Stimulated activated CD4-positive, alpha-beta T cell treated with anti-CD3 and anti-CD28 coated beads, Interleukin-2, amount 100 ng/mL, for 24 hours (primary cell): Measurements from ENCODE around the gene ZFYVE9.
"Not testable (repeated sequence)": the region's sequence is repeated elsewhere in the genome, so short reads cannot be mapped to it uniquely, and the experiment has no call there.

ENCODE experiments used
- DNase-seq, 2 donors: peaks; one replicate each; pipeline ENCODE4 v3.0.0-alpha.2; 2020

The ZFYVE9 gene, protein sequence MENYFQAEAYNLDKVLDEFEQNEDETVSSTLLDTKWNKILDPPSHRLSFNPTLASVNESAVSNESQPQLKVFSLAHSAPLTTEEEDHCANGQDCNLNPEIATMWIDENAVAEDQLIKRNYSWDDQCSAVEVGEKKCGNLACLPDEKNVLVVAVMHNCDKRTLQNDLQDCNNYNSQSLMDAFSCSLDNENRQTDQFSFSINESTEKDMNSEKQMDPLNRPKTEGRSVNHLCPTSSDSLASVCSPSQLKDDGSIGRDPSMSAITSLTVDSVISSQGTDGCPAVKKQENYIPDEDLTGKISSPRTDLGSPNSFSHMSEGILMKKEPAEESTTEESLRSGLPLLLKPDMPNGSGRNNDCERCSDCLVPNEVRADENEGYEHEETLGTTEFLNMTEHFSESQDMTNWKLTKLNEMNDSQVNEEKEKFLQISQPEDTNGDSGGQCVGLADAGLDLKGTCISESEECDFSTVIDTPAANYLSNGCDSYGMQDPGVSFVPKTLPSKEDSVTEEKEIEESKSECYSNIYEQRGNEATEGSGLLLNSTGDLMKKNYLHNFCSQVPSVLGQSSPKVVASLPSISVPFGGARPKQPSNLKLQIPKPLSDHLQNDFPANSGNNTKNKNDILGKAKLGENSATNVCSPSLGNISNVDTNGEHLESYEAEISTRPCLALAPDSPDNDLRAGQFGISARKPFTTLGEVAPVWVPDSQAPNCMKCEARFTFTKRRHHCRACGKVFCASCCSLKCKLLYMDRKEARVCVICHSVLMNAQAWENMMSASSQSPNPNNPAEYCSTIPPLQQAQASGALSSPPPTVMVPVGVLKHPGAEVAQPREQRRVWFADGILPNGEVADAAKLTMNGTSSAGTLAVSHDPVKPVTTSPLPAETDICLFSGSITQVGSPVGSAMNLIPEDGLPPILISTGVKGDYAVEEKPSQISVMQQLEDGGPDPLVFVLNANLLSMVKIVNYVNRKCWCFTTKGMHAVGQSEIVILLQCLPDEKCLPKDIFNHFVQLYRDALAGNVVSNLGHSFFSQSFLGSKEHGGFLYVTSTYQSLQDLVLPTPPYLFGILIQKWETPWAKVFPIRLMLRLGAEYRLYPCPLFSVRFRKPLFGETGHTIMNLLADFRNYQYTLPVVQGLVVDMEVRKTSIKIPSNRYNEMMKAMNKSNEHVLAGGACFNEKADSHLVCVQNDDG (N-terminal part only)

GRCh38 chr1:52141513-52142219 lies at the start of gene ZFYVE9:
Gene ZFYVE9, plus strand, starts transcription at chr1:52142089. Its CDS starts 91,118 bp downstream, at chr1:52233207.
- peak; percentile 74 to 78 for DNase-seq

DNA sequence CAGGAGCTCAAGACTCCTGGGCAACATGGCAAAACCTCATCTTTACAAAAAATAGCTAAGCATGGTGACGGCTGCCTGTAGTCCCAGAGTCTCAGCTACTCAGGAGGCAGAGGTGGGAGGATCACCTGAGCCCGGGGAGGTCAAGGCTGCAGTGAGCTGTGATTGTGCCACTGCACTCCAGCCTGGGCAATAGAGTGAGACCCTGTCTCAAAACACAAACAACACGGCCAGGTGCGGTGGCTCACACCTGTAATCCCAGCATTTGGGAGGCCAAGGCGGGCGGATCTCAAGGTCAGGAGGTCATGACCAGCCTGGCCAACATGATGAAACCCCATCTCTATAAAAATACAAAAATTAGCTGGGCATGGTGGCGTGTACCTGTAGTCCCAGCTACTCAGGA lies 47.6 kb upstream of the ZFYVE9 start:
- DNase-seq, result not testable (repeated sequence)

DNA sequence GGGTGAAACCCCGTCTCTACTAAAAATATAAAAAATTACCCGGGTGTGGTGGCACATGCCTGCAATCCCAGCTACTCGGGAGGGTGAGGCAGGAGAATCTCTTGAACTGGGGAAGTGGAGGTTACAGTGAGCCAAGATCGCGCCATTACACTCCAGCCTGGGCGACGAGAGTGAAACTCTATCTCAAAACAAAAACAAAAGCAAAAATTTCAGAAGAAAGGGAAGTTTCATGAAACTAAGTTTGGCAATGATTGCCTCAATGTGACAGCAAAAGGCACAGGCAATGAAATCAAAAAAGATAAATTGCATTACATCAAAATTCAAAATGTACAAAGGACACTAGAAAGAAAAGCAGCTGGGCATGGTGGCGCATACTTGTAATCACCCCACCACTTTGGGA lies 45.7 kb upstream of the ZFYVE9 start:
- DNase-seq, result no peak

DNA sequence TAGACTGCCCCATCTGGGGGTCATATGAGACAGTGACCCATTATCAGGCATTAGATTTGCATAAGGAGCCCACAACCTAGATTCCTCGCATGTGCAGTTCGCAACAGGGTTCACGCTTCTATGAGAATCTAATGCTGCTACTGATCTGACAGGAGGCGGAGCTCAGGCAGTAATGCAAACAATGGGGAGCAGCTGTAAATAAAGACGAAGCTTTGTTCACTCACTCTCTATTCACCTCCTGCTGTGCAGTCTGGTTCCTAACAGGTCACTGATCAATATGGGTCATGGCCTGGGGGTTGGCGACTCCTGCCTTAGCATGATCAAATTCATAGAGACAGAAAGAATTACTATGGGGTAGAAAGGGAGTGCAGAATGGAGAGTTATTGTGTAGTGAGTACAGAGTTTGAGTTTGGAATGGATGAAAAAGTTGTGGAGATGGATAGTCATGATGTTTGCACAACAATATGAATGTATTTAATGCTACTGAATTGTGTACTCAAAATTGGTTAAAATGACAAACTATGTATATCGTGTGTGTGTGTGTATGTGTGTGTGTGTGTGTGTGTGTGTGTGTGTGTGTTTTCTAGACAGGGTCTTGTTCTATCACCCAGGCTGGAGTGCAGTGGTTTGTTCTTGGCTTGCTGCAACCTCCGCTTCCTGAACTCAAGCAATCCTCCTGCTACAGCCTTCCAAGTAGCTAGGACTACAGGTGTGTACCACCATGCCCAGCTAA lies 43.6 kb upstream of the ZFYVE9 start:
- no peak for DNase-seq

GRCh38 chr1:52102336-52103013 lies 39.4 kb upstream of the ZFYVE9 start:
- no peak for DNase-seq

DNA sequence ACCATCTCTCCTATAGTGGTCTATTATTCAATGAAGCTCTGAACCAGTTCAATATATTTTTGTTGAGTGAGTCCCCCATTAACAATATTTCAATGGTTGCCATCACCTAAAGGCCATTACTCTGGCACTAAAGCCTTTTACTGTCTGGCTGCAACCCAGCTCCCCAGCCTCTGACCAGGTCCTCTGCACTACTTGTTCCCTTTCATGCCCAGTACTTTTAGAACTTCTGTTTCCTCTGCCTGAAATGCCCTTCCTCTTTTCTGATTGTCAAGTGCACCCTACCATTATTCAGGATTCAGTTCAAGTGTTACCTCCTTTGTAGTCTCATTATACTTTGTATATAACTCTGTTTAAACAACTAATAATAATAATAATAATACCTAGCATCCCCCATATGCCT lies 30.4 kb upstream of the ZFYVE9 start:
- DNase-seq, result no peak

- no peak for DNase-seq
Observed at GRCh38 chr1:52112489-52112888, 29.4 kb upstream of the ZFYVE9 start.

GRCh38 chr1:52119301-52120079 lies 22.4 kb upstream of the ZFYVE9 start:
- DNase-seq, result no peak

- no peak for DNase-seq
Observed at GRCh38 chr1:52122384-52122783, 19.5 kb upstream of the ZFYVE9 start.

- no peak for DNase-seq
Observed at GRCh38 chr1:52123622-52124021, 18.3 kb upstream of the ZFYVE9 start.

DNA sequence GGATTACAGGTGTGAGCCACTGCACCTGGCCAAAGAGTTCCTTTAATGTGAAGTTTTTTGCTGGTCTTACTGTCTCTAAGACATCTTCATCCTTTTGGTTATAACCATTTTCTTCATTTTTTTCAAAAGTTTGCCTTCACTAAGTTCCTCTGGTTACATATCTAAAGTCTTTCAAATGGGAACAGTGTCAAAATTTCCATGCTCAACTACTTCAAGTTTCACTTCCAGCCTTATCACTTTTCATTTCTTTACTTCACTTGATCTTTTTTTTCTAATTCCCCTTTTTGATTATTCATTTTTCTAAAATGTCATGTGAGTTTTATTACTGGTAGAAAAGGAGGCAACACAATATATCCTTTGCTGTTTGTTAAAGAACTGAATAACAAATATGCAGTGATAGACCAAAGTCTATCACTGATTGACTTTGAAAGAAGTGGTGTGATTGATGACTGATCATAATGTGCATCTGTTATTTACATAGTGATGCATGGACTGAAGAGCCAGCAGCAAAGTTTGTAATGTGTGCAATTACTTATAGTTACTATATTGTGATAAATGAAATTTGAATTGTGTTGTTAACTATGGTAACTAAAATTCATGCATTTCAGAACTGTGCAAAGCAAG lies 16.0 kb upstream of the ZFYVE9 start:
- no peak for DNase-seq

DNA sequence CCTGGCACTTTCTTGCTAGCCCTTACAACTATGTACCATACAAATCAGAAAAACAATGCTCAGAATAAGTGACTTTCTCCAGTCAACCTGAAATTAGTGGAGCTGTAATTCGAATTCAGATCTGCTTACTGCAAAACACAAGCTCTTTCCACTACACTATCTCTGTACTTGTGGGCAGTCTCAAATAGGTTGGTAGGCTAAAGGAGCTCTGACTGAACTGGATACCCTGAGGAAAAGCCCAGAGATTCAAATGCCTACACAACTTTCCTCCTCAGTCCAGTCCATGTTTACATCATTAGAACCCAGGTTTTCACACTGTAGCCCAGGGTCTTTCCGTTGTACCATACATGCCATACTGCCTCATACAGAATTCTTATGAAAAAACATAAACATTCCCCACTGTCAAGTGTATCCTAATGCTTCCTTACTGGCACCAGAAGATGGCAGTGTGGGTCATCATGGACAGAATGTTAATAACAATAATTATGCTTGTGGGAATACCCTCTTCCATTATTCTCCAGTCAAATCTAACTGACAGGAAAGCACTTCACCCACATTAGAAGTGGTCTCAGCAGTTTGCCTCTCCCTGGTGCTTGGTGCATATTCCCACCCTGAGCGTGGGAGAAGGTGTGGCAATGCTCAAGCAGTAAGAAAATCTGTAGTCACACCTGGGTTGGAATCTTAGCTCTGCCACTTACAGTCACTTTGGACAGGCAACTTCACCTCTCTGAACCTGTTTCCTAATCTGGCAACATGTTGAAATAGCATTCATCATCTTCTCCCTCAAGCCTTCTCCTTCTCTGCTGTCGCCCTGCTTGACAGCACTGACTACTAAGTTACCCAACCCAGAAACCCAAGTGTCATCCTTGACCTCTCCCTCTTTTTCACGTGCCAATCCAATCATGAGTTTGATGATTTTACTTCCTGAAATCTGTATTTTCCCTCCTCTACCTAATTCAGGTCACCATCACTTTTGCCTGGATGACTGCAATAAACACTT lies 14.4 kb upstream of the ZFYVE9 start:
- peak; percentile 13 to 32 for DNase-seq

- peak; percentile 5 to 42 for DNase-seq
Observed at GRCh38 chr1:52139817-52140540, 1.9 kb upstream of the ZFYVE9 start.

DNA sequence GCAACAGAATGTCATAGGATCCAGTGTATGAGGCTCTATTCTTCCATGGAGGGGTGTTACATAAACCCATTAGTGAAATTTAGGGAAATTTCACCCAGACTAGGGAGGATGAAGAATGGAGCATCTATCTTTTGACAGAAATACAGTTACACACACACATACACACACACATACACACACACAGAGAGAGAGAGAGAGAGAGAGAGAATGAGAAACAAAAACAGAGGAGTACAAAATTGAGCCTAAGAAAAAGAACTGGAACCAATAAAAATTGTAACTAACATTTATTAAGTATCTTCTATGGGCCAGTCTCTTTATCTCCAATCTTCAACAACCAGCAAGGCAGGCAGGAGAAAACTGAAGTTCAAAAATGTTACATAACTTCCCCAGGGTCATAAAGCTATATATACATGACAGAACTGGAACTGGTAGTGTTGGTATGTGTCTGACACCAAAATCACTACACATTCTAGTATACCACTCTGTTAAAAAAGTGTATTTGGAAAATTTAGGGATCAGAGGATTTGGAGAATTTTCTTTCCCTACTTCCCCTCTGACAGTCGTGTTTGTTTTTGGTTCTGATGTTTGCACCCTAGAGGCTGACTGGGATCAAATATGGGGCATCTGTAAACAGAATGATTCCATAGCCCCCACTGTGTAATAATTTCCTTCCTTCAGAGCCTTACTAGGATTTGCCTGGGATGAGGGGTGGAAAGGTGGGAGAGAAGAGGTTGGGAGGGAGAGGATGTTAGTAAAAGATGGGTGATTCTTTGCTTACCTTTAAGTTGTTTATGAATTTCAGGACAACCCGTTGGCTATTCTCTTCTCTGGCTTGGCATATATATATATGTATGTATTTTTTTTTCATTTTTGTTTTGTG lies 1.0 kb upstream of the ZFYVE9 start:
- DNase-seq, result no peak

GRCh38 chr1:52142220-52143183 lies 613 bp downstream of the ZFYVE9 start:
- DNase-seq, result peak; percentile 25 to 50

DNA sequence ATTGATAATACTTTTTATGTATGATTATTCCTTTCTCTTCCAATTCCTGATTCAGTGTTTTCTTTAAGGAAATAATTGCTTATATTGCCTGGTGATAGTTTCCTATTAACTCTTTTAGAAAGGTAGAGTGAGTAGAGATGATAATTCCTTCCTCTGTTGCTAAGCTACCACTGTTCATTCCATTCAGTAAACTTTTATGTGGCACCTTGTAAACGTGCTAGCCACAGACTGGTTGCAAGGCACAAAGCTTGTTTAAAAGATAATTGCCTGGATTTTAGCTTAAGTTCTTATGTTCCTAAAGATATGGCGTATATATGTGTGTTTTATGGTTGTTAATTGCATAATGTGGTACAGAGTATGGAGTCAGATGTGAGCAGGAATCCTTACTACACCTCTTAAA lies 3.2 kb downstream of the ZFYVE9 start:
- no peak for DNase-seq
